MCF 10A (cell line): ENCODE measurements around the gene NQO1. TPM values are rescaled to one million over a fixed set of nuclear protein-coding genes. Genes with fewer than 3 reads are reported as not detected.

Experiments used
- BruUV-seq: library from RNA; stranded (reverse); fragments of 400-500 nt; replicated peaks from 2 replicates; lab custom pipeline; 2021; lab: Mats Ljungman, UMichigan
- CTCF ChIA-PET: fragments of 300-600 bp; sonication (Branson Sonifier 250); formaldehyde crosslinking; extraction: SDS; loops from one replicate; lab custom pipeline; 2021; ENCODE audit warnings: antibody characterized with exemption, inconsistent platforms; lab: Yijun Ruan, JAX
- POLR2A ChIA-PET: fragments of 300-600, 350-650 bp; sonication (Branson Sonifier 250); formaldehyde crosslinking; extraction: SDS; loops from one replicate; lab custom pipeline; 2020; ENCODE audit warnings: antibody characterized with exemption, inconsistent platforms; lab: Yijun Ruan, JAX
- DNase-seq: peaks from one replicate; pipeline ENCODE4 v3.0.0-alpha.2; 2018; ENCODE audit not compliant: unreplicated experiment
- H3K27ac Mint-ChIP-seq: one replicate; pipeline ENCODE4 v1.8.0; 2022; ENCODE audit warnings: mild to moderate bottlenecking, low read depth, mixed read lengths; ENCODE audit not compliant: unreplicated experiment
- H3K27me3 Mint-ChIP-seq: one replicate; pipeline ENCODE4 v1.8.0; 2022; ENCODE audit warnings: mixed read lengths; ENCODE audit not compliant: insufficient read depth, unreplicated experiment
- H3K36me3 Mint-ChIP-seq: one replicate; pipeline ENCODE4 v1.8.0; 2022; ENCODE audit warnings: mild to moderate bottlenecking, moderate library complexity, mixed read lengths; ENCODE audit not compliant: insufficient read depth, unreplicated experiment
- H3K4me1 Mint-ChIP-seq: one replicate; pipeline ENCODE4 v1.8.0; 2022; ENCODE audit warnings: mixed read lengths; ENCODE audit not compliant: insufficient read depth, unreplicated experiment
- H3K4me3 Mint-ChIP-seq: one replicate; pipeline ENCODE4 v1.8.0; 2022; ENCODE audit warnings: mild to moderate bottlenecking, moderate library complexity, mixed read lengths; ENCODE audit not compliant: unreplicated experiment
- H3K9me3 Mint-ChIP-seq: one replicate; pipeline ENCODE4 v1.8.0; 2022; ENCODE audit warnings: mixed read lengths; ENCODE audit not compliant: unreplicated experiment
- CTCF ChIP-seq: fragments of 200-600 bp; IDR thresholded peaks from one replicate; pipeline ENCODE4 v1.8.0; 2022; ENCODE audit warnings: antibody characterized with exemption, mild to moderate bottlenecking; ENCODE audit not compliant: unreplicated experiment
- intact Hi-C: fragments of 100-400 bp; cut with micrococcal nuclease; formaldehyde crosslinking; loops from 2 replicates; pipeline ENCODE4 v1.14.1; 2022
- total RNA-seq: library from RNA; stranded (reverse); gene quantifications from 2 replicates; pipeline ENCODE4 v1.2.3, GENCODE V29; 2022

Gene NQO1
- total RNA-seq, 1 experiment from 2014 or later: 140 TPM

- TF ChIP-seq CTCF: no peak
- H3K27ac Mint-ChIP-seq: no peak overlapping the region
- H3K4me3 Mint-ChIP-seq: no peak overlapping the region
- ChIA-PET POLR2A (interaction anchor here (1.0 to 1.2 kb wide), 2 partner anchors 26 to 257 kb away, joined by 3 to 4 read pairs; partner anchors contain the start of gene NQO1), CTCF (no interaction called here)
- H3K27me3 Mint-ChIP-seq: no peaks in the 10 kb centered on the region
- no peaks in the 10 kb centered on the region for H3K4me1 Mint-ChIP-seq
- no peak for DNase-seq
- no peaks in the 10 kb centered on the region for H3K9me3 Mint-ChIP-seq
- intact Hi-C loops: no loop called here
- H3K36me3 Mint-ChIP-seq: peaks cover 68% of the 10 kb centered on the region
- no TSS peak for BruUV-seq
These were observed 26.4 kb downstream of the NQO1 start for GRCh38 chr16:69699915-69700314.

DNA sequence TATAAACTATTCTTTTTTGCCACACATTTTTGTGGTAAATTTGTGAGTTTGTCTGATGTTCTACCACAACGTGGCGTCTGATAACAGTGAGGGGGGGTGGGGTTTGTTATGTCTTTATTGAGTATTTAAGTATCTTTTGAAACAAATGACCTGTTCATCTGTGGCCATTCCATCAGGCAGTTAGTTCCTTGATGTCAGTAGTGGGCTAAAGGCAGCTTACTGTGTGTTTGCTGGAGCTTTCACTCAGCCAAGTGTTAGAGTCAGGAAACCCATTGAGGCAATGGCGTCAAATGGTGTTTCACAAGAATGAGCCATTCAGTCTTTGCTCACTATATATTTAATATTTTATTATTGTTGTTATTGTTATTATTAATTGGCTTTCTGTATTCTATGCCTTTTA lies 28.0 kb downstream of the NQO1 start:
- BruUV-seq: no TSS peak
- H3K36me3 Mint-ChIP-seq: peaks cover 64% of the 10 kb centered on the region
- DNase-seq: no peak
- H3K4me3 Mint-ChIP-seq: no peak overlapping the region
- no peak overlapping the region for H3K27ac Mint-ChIP-seq
- CTCF ChIA-PET: interaction anchor here (1.5 kb wide), 1 partner anchor 10 kb away, joined by 7 read pairs; no protein-coding TSS in a partner anchor
- no peaks in the 10 kb centered on the region for H3K4me1 Mint-ChIP-seq
- H3K9me3 Mint-ChIP-seq: no peaks in the 10 kb centered on the region
- TF ChIP-seq CTCF: no peak
- H3K27me3 Mint-ChIP-seq: no peaks in the 10 kb centered on the region
- POLR2A ChIA-PET: interaction anchor here (1.0 to 1.2 kb wide), 2 partner anchors 11 to 56 kb away, joined by 6 read pairs; partner anchors contain the start of gene NOB1
- intact Hi-C loops: no loop called here

GRCh38 chr16:69693916-69694315 lies 32.4 kb downstream of the NQO1 start:
- H3K9me3 Mint-ChIP-seq: no peaks in the 10 kb centered on the region
- DNase-seq: no peak
- no peaks in the 10 kb centered on the region for H3K27me3 Mint-ChIP-seq
- H3K27ac Mint-ChIP-seq: peak overlapping the region; percentile 2
- no peak overlapping the region for H3K4me3 Mint-ChIP-seq
- intact Hi-C loops: no loop called here
- ChIA-PET CTCF (interaction anchor here (0.6 kb wide), 1 partner anchor 10 kb away, joined by 3 read pairs; no protein-coding TSS in a partner anchor), POLR2A (interaction anchor here (1.9 kb wide), 1 partner anchor 11 kb away, joined by 5 read pairs; no protein-coding TSS in a partner anchor)
- no peak for TF ChIP-seq CTCF
- peaks cover 85% of the 10 kb centered on the region for H3K36me3 Mint-ChIP-seq
- no TSS peak for BruUV-seq
- H3K4me1 Mint-ChIP-seq: no peaks in the 10 kb centered on the region

GRCh38 chr16:69691980-69692911 lies 34.1 kb downstream of the NQO1 start:
- peaks cover 87% of the 10 kb centered on the region for H3K36me3 Mint-ChIP-seq
- CTCF ChIA-PET: interaction anchor here (1.1 kb wide), 1 partner anchor 17 kb away, joined by 3 read pairs; no protein-coding TSS in a partner anchor
- H3K4me1 Mint-ChIP-seq: no peaks in the 10 kb centered on the region
- H3K27me3 Mint-ChIP-seq: no peaks in the 10 kb centered on the region
- TF ChIP-seq CTCF: no peak
- POLR2A ChIA-PET: no interaction called here
- H3K9me3 Mint-ChIP-seq: no peaks in the 10 kb centered on the region
- intact Hi-C loops: no loop called here
- BruUV-seq: no TSS peak
- no peak for DNase-seq
- H3K27ac Mint-ChIP-seq: no peak overlapping the region
- no peak overlapping the region for H3K4me3 Mint-ChIP-seq
